ENCODE results near the gene MEAK7. TPM values are rescaled to one million over a fixed set of nuclear protein-coding genes. Genes with fewer than 3 reads are reported as not detected.

Gene MEAK7
- total RNA-seq, 2 donors from 2014 or later: 17.0 to 23.4 TPM

- Histone ChIP-seq H3K27me3 (no peaks in the 10 kb centered on the region), H3K9me3 (no peaks in the 10 kb centered on the region), H3K27ac (no peak overlapping the region), H3K4me3 (no peak overlapping the region), H3K4me1 (no peaks in the 10 kb centered on the region), H3K36me3 (peaks cover 5% of the 10 kb centered on the region), H3K9ac (ENCODE audit: low read depth in 2 of 2, low read length in 2 of 2) (no peak overlapping the region)
- intact Hi-C loops (cut with DNase I): loop anchor here (5.0 to 10.0 kb wide), 3 partner anchors 206 to 518 kb away; partner anchors contain the start of genes NECAB2 and TAF1C
- DNase-seq: peak; percentile 15
- TF ChIP-seq CTCF (IDR thresholded peaks at IDR 0.05): no peak
Observed at GRCh38 chr16:84482951-84483881, 21.2 kb downstream of the MEAK7 start.

DNA sequence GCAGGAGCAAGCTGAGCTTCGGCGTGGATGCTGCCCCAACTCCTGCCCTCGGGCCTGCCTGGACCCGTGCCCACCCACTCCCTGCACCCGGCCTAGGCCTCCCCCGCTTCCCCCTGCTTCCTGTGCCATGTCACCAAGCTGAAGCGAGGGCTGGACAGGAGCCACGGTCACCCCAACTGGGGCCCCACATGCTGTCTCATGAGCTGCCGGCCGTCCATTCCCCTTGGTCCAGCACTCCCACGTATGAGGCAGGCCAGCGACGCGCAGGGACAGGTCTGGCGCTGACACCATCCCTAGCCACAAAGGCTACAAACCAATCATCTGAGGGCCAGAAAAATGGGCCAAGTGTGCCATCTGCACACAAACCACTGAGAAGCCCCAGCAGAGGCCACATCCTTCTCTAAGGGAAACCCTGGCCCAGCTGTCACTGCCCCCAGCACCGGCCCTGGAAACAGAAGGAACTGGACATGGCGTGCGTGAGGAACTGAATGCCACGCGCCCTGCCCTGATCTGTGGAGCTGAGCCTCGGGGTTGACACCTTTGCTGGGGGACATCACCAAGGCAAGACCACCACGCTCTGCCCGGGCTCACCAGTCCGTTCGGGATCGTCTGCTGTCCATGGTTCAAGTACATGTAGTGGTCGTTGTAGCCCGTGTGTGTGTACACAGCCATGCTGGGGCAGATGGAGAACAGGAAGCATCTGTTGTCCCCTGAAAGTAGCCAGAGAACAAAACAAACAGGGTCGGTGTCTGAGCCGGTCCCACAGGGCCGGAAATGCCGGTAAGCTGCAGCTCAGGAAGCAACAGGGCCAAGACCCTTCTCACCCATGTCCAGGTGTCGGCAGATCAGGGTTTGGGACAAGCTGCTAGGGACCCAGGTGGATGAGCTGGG lies 22.2 kb downstream of the MEAK7 start:
- H3K27ac ChIP-seq: no peak overlapping the region
- H3K27me3 ChIP-seq: no peaks in the 10 kb centered on the region
- H3K9me3 ChIP-seq: no peaks in the 10 kb centered on the region
- intact Hi-C loops (cut with DNase I): loop anchor here (5.0 to 10.0 kb wide), 3 partner anchors 205 to 517 kb away; partner anchors contain the start of genes NECAB2 and TAF1C
- H3K4me3 ChIP-seq: no peak overlapping the region
- peaks cover 5% of the 10 kb centered on the region for H3K36me3 ChIP-seq
- TF ChIP-seq CTCF (IDR thresholded peaks at IDR 0.05): no peak
- DNase-seq: peak; percentile 15
- no peaks in the 10 kb centered on the region for H3K4me1 ChIP-seq
- no peak overlapping the region for H3K9ac ChIP-seq (ENCODE audit: low read depth in 2 of 2, low read length in 2 of 2)

DNA sequence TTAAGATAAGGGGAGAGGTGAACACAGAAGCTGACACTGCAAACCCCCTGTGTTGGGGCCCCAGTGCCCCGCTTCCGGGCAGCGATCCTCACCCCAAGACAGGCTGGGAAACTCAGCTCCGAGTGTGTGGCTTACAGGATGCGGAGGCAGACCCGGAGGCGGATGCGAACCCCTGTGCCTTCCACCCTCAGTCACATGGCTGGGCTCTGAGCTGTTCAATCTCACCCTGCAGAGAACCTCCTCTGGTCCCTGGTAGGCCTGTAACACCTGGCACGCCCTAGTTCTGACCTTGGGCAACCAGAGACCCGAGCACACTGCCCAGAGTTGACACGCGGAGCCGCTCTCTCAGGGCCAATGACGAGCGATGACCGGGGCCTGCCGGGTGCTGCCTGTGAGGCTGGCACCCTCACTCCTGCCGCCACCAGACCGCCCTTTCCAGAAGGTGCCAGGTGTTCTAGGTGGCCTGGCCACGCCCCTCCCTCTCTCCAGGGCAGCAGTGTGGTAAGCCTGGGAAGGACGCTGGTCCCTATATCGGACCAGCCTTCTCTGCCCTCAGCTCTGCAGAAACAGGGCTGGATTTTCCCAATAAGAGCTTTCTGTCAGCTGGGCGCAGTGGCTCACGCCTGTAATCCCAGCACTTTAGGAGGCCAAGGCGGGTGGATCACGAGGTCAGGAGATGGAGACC lies 23.3 kb downstream of the MEAK7 start:
- peak; percentile 15 for DNase-seq
- intact Hi-C loops (cut with DNase I): loop anchor here (5.0 to 10.0 kb wide), 3 partner anchors 204 to 516 kb away; partner anchors contain the start of genes NECAB2 and TAF1C

DNA sequence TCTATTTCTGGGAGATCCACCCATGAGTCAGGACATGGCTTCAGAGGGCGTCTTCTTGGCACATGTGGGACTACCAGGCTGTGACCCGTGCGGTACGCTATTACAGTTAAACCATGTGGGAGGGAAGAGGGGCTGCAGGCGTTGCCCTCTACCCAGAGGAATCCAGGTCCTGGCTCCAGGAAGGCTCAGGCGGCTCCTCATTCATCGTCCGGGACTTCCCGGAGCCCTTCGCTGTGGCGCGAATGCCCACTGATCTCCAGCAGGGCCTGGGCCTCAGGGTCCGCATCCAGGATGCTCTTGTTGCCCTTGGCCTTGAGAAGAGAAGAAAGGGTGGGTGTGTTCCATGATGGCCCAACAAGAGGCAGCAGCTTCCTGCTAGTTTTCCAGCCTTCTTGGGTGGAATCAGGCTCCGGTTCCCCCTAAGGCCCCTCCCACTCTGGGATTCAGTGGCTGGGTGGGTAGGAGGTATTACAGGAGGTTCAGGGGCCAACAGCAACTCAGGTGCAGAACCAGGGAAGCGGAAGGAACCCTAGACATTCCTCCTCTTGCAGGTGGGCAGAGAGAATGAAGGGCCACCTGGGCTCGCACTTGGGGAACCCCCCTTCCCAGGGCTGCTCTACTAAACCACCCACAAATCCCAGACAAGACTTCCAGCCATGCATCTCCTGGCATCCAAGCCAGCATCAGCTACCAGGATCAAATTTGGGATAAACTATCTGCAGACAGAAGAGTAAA lies 24.6 kb downstream of the MEAK7 start:
- H3K36me3 ChIP-seq: no peaks in the 10 kb centered on the region

More for the DNA sequence above, 23.3 kb downstream of the MEAK7 start:
- Histone ChIP-seq H3K9me3 (no peaks in the 10 kb centered on the region), H3K4me3 (no peak overlapping the region), H3K4me1 (no peaks in the 10 kb centered on the region), H3K36me3 (peaks cover 3% of the 10 kb centered on the region), H3K9ac (ENCODE audit: low read depth in 2 of 2, low read length in 2 of 2) (no peak overlapping the region), H3K27ac (no peak overlapping the region), H3K27me3 (no peaks in the 10 kb centered on the region)
- TF ChIP-seq CTCF (IDR thresholded peaks at IDR 0.05): no peak

More for the DNA sequence above, 24.6 kb downstream of the MEAK7 start:
- Histone ChIP-seq H3K4me1 (no peaks in the 10 kb centered on the region), H3K4me3 (no peak overlapping the region), H3K27me3 (no peaks in the 10 kb centered on the region), H3K27ac (no peak overlapping the region), H3K9me3 (no peaks in the 10 kb centered on the region), H3K9ac (ENCODE audit: low read depth in 2 of 2, low read length in 2 of 2) (no peak overlapping the region)
- no peak for DNase-seq
- intact Hi-C loops (cut with DNase I): loop anchor here (5.0 to 10.0 kb wide), 3 partner anchors 203 to 515 kb away; partner anchors contain the start of genes NECAB2 and TAF1C
- no peak for TF ChIP-seq CTCF (IDR thresholded peaks at IDR 0.05)

Data from colonic mucosa (tissue), 4 donors.